Measurements from ENCODE around the gene ERGIC1.

DNA sequence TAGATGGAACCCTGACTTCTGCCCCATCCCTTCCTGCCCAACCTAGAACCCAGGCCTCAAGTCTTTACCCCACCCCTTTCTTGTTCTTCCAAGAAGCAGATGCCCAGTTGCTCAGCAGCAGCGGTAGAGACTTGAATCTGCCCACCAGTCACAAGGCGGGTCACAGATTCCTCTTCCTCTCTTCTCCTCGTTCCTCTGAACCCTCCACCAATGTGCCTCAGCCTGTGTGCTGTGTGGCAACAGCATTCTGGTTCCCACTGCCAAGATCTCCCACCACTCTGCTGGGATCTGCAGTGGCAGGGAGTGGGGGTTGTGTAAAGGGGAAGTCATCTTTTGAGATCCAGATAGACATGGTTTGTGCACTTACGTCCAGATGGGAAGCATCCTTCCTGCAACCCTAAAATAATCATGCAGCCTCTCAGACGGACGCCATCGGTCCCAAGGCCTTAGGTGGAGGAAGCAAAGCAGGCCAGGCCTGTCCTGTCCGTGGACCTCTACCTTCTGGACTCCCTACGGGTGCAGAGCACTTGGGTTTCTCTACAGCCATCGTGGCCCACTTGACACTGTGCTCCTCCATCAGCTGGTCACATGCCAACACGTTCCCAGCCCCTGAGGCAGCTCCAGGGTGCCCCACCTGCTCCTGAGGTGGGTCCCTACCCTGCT lies 117.5 kb downstream of the ERGIC1 start:
- TF ChIP-seq SMC3 (conservative IDR thresholded peaks at IDR 0.05; ENCODE audit: poor library complexity), result no peak
- no peak for TF ChIP-seq RAD21 (conservative IDR thresholded peaks at IDR 0.05)
